ENCODE measurements around the gene NOTCH1. TPM values are rescaled to one million over a fixed set of nuclear protein-coding genes. Genes with fewer than 3 reads are reported as not detected.
A peak's percentile ranks its signal among the peaks of the same experiment; 100 is the strongest.

The NOTCH1 gene
- total RNA-seq, 4 donors from 2014 or later = 19.6 to 35.4 (median 23.2) TPM

DNA sequence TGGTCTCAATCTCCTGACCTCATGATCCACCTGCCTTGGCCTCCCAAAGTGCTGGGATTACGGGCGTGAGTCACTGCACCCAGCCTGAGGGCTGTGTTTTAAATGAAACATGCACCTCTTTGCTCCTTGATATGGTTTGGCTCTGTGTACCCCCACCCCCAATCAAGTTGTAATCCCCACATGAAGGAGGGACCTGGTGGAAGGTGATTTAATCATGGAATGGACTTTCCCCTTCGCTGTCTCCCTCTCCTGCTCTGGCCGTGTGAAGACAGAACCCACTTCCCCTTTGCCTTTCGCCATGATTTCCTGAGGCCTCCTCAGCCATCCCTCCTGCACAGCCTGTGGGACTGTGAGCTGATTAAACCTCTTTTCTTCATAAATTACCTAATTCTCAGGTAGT is 12.5 kb upstream of the NOTCH1 start:
- H3K9me3 ChIP-seq = no peaks in the 10 kb centered on the region
- H3K4me1 ChIP-seq = peaks cover 13 to 36% of the 10 kb centered on the region in 2 donors
- TF ChIP-seq, protein P1, sequence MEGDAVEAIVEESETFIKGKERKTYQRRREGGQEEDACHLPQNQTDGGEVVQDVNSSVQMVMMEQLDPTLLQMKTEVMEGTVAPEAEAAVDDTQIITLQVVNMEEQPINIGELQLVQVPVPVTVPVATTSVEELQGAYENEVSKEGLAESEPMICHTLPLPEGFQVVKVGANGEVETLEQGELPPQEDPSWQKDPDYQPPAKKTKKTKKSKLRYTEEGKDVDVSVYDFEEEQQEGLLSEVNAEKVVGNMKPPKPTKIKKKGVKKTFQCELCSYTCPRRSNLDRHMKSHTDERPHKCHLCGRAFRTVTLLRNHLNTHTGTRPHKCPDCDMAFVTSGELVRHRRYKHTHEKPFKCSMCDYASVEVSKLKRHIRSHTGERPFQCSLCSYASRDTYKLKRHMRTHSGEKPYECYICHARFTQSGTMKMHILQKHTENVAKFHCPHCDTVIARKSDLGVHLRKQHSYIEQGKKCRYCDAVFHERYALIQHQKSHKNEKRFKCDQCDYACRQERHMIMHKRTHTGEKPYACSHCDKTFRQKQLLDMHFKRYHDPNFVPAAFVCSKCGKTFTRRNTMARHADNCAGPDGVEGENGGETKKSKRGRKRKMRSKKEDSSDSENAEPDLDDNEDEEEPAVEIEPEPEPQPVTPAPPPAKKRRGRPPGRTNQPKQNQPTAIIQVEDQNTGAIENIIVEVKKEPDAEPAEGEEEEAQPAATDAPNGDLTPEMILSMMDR (IDR thresholded peaks at IDR 0.05) = no peak
- no peak for TF ChIP-seq POLR2A (IDR thresholded peaks at IDR 0.05)
- DNase-seq = no peak
- no peak overlapping the region for H3K4me3 ChIP-seq (replicated peaks in 1 of 3)
- 53 to 56% methylated on average over 5 of the region's 5 CpGs for WGBS, 2 donors
- H3K27me3 ChIP-seq = no peaks in the 10 kb centered on the region
- peak overlapping the region; percentile 67 to 92 (median 78) for H3K27ac ChIP-seq
- intact Hi-C loops (cut with DNase I) = no loop called here
- no peaks in the 10 kb centered on the region for H3K36me3 ChIP-seq

- intact Hi-C loops (cut with DNase I) = no loop called here
- Histone ChIP-seq H3K36me3 (no peaks in the 10 kb centered on the region), H3K4me1 (peaks cover 13 to 35% of the 10 kb centered on the region in 2 donors), H3K9me3 (no peaks in the 10 kb centered on the region), H3K4me3 (replicated peaks in 1 of 3) (no peak overlapping the region), H3K27me3 (no peaks in the 10 kb centered on the region), H3K27ac (peak overlapping the region; percentile 68 to 78 (median 73))
- 68 to 77% methylated on average over 6 to 10 of the region's 10 CpGs for WGBS, 2 donors
- DNase-seq = no peak
- TF ChIP-seq POLR2A (IDR thresholded peaks at IDR 0.05) = no peak
- TF ChIP-seq, protein P1 (IDR thresholded peaks at IDR 0.05) = no peak
Observed at GRCh38 chr9:136557036-136557435, 11.2 kb upstream of the NOTCH1 start.

DNA sequence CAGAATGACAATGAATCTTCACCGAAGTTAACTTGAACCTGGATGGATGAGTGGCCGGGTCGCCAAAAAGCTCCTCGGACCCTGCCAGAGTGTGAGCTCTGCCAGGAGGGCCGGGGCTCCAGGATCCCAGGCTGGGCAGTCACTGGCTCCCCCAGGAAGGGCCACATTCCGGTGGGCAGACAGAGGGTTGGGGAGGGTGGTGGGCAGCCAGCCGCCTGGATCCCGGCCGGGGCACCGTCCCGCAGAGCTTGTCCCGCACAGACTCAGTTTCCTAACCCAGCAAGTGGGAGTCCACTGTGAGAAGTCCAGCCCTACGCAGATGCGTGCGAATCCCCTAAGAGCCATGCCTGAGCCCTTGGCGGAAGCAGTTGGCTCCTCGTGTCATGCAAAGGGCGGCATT is 10.3 kb upstream of the NOTCH1 start:
- Histone ChIP-seq H3K27me3 (no peaks in the 10 kb centered on the region), H3K4me1 (peaks cover 14 to 44% of the 10 kb centered on the region in 2 donors), H3K4me3 (replicated peaks in 1 of 3) (no peak overlapping the region), H3K9me3 (no peaks in the 10 kb centered on the region), H3K27ac (peak overlapping the region in 1 of 3 donors; percentile 78), H3K36me3 (no peaks in the 10 kb centered on the region)
- WGBS, 2 donors = 81 to 97% methylated on average over 10 to 13 of the region's 18 CpGs
- DNase-seq = no peak
- intact Hi-C loops (cut with DNase I) = no loop called here
- TF ChIP-seq POLR2A (IDR thresholded peaks at IDR 0.05) = no peak
- TF ChIP-seq, protein P1 (IDR thresholded peaks at IDR 0.05) = no peak

DNA sequence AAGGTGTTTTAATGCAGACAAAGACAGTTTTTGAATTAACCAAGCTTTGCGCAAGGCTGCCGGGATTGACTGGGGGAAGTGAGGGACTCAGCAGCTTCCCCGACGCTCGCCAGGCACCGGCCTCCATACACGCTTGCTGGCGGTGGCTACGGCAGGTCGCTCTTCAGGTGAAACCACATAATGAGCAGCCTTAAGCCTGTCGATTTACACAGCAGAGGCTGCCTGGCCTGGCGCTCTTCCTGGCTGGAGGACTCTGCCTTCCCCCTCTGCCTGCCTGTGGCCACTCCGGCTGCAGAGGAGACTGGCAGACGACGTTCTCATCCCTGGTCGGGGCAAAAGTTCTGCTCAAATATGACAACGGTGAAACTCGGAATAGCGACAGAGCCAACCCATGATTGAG is 9.0 kb upstream of the NOTCH1 start:
- 52 to 60% methylated on average over 17 to 18 of the region's 19 CpGs for whole genome bisulfite sequencing, 2 donors
- Histone ChIP-seq H3K36me3 (no peaks in the 10 kb centered on the region), H3K27me3 (no peaks in the 10 kb centered on the region), H3K4me3 (replicated peaks in 1 of 3) (no peak overlapping the region), H3K4me1 (peaks cover 19 to 55% of the 10 kb centered on the region in 2 donors), H3K9me3 (no peaks in the 10 kb centered on the region), H3K27ac (peak overlapping the region in 2 of 3 donors; percentile 36 to 43)
- intact Hi-C loops (cut with DNase I) = no loop called here
- peak; percentile 80 to 84 for DNase-seq
- TF ChIP-seq, protein P1 (IDR thresholded peaks at IDR 0.05) = no peak
- TF ChIP-seq POLR2A (IDR thresholded peaks at IDR 0.05) = no peak

DNA sequence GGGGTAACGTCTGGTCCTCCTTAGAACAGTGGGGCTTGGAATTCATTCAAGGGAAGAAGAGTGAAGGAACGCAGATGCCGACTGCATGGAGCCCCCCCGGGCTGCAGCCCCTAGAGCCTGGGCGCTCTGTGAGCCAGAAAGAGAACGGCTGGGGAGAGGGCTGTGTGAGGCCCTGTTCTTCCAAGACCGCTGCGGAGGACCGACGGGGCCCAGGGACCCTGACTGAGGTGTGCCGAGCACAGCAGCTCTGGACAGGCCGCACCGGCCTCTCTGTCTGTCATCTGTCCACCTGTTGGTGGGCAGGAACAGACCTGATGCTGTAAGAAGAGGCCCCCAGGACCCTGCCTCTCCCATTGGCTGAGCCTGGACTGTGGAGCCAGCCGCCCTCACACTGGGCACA is 7.7 kb upstream of the NOTCH1 start:
- 84 to 92% methylated on average over 6 to 14 of the region's 14 CpGs for WGBS, 2 donors
- DNase-seq = no peak
- H3K27ac ChIP-seq = no peak overlapping the region
- no peaks in the 10 kb centered on the region for H3K27me3 ChIP-seq
- intact Hi-C loops (cut with DNase I) = no loop called here
- H3K4me1 ChIP-seq = peaks cover 15 to 53% of the 10 kb centered on the region in 2 donors
- H3K36me3 ChIP-seq = no peaks in the 10 kb centered on the region
- TF ChIP-seq POLR2A (IDR thresholded peaks at IDR 0.05) = no peak
- TF ChIP-seq, protein P1 (IDR thresholded peaks at IDR 0.05) = no peak
- no peaks in the 10 kb centered on the region for H3K9me3 ChIP-seq
- no peak overlapping the region for H3K4me3 ChIP-seq (replicated peaks in 1 of 3)

All from thyroid gland (tissue), 4 donors.